Fibroblast of skin of right quadriceps (primary cell): Measurements from ENCODE around the gene CHTF8.
"Not testable (repeated sequence)": the region's sequence is repeated elsewhere in the genome, so short reads cannot be mapped to it uniquely, and the experiment has no call there.

Experiments
- DNase-seq: peaks from one replicate; pipeline ENCODE4 v3.0.0-alpha.2; 2013

Gene CHTF8

DNA sequence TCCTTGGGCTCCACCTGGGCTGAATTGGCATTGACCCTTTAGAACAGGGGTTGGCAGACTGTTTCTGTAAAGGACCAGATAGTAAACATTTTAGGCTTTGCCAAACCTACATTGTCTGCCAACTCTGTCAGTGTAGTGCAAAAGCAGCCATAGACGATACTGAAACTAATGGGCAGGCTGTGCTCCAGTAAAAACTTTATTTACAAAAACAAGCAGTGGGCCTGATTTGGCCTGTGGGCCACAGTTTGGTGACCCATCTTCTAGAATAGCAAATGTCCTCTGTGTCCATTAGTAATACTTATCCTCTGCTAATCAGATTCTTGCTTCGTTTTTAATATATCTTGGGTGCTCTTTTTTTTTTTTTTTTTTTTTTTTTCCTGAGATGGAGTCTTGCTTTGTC lies 6.2 kb upstream of the CHTF8 start:
- no peak for DNase-seq

DNA sequence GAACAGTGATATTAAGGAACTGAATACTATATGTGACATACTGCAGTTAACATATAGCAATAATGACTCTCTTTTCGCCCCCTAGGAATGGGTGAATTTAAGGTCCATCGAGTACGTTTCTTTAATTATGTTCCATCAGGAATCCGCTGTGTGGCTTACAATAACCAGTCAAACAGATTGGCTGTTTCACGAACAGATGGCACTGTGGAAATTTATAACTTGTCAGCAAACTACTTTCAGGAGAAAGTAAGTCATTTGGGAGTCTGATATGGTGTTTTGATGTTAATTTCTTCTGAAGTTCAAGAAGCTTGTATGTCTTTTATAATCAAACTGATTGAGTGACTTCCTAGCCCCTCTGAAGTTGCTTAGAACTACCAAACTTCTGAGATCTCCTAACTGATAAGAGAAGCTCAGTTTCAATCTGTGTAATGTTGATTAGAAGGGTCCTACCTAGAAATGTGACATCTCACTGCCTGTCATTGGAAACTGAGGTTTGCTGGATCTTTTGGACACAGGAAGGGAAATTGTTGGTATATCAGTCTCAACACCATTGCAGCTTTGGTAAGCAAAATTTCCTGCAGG lies 1.1 kb upstream of the CHTF8 start:
- no peak for DNase-seq

DNA sequence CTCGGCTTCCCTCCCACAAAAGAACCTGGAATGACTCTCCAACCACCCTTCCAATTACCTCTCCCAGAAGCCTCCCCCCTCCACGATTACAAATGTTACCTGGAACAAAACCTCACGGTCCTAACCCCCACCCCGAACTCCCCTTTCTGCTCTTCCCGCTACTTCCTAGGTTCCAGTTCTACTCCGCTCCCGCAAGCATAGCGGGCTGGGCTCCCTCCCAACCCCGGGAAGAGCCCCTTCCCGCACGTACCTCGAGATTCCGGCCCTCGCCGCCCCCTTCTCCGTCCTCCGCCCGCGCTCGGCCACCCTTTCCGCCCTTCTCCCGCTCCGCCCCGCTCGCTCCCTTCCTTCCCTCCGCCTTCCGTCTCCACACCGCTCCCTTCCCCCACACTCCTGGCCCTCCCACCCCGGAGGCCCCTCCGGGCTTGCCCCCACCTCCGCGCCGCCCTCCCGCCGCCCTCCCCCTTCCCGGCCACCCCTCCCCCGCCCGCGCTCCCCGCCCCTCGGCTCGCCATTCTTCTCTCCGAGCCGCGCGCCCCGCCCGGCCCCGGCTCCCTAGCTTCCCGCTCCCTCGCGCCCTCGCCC lies 457 bp downstream of the CHTF8 start:
- peak; percentile 87 for DNase-seq

DNA sequence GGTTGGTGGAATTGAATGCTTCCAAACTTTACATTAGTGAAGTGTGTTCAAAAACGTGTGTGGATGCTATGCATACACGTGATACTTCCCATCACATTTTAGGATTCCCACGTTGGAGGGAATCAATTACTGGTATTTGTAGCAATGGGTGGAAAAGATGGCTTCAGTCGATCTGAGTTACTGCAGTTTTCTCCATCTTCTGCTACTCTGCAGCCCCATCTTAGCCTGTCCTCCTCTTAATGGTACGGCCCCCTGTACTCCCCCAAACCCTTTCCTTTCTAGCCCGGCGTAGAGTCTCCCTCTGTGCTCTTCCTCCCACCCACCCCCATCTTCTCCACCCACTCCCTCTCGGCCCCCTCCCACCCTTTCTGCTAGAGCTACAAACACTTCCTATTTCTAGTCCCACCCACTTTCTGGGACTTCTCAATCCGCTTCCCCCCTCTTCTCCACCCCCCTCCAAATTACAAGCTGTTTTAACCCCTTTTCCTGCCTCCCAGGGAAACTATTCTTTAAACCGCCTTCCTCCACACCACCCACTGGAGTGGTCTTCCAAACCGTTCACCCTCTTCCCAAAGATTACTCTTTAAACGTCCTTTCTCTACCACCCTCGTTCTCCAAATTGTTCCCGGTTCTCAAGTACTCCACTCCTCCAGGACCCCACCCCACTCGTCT lies 1.1 kb downstream of the CHTF8 start:
- peak; percentile 44 for DNase-seq

DNA sequence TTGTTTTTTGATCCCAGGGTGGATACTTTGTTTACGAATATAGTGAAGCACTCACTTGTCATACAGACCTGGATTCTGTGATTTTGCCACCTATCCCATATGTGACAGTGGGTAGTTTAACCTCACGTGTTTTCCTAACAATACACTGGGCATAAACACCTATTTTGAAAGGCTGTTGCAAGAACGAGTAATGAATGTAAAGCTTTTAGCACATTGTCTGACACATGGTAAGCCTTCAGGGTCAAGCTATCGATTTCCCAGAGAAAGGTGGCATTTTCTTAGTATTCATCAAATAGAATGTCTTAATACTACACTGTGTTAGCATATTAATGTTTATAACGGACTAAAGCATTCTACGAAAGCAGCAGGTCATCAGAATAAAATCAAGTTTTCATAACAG lies 1.9 kb downstream of the CHTF8 start:
- no peak for DNase-seq

DNA sequence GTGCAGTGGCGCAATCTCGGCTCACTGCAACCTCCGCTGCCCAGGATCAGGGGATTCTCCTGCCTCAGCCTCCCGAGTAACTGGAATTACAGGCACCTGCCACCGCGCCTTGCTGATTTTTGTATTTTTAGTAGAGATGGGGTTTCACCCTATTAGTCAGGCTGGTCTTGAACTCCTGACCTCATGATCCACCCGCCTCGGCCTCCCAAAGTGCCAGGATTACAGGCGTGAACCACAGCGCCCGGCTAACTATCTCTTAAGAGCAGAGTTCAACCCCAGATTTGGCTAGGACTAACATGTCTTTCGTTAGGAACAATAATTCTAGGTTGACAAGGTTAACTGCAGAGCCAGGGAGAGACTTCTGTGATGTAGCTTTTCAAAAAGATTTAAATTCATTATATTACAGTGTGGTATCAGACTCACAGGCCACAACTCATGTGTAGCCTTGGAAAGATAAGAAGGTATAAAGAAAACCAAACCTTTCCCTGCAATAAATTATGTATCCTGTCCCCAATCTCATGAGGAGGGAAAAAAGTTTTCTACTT lies 4.3 kb downstream of the CHTF8 start:
- no peak for DNase-seq

DNA sequence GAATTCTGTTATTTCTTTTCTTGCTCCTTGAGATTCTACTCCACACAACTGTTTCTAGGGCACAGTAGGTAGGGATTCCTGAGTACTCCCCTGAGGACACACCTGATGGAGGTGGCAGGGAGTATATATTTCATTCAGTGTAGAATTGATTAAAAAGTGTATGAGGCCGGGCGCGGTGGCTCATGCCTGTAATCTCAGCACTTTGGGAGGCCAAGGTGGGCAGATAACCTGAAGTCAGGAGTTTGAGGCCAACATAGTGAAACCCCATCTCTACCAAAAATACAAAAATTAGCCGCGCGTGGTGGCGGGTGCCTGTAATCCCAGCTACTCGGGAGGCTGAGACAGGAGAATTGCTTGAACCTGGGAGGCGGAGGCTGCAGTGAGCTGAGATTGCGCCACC lies 5.6 kb downstream of the CHTF8 start:
- DNase-seq = not testable (repeated sequence)

DNA sequence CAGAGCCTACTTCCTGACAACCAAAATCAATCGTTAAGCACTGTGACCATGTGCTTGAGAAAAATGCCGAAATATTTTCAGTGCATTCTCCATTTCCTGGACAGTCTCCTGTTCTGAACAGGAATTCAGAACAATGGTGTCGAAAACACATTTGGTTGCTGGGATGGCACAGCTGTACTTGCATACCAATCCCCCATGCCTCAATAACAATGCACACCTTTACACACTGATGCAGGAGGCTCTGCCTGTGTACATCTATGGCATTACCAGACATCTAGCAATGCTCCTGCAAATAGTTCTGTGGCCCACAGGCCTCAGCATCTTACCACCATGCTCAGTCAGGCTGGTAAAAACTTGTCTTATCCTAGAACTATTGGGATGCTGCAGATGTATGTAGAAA lies 6.2 kb downstream of the CHTF8 start:
- DNase-seq = no peak

DNA sequence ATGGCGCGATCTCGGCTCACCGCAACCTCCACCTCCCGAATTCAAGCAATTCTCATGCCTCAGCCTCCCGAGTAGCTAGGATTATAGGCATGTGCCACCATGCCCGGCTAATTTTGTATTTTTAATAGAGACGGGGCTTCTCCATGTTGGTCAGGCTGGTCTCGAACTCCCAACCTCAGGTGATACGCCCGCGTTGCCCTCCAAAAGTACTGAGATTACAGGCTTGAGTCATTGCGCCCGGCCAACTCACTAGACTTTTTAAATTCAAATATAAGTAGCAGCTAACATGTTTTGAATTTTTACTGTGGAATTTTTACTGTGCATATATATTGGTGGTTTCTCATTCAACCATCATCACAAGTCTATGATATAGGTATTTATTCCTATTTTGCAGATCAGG lies 7.4 kb downstream of the CHTF8 start:
- not testable (repeated sequence) for DNase-seq

DNA sequence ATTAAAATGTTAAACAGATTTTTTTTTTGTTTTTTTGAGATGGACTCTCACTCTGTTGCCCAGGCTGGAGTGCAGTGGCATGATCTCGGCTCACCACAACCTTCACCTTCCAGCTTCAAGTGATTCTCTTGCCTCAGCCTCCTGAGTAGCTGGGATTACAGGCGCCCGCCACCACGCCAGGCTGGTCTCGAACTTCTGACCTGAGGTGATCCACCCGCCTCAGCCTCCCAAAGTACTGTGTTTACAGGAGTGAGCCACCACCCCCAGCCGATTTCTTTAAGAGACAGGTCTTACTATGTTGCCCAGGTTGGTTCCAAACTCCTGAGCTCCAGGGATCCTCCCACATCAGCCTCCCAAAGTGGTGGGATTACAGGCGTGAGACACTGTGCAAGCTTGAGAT lies 8.0 kb downstream of the CHTF8 start:
- not testable (repeated sequence) for DNase-seq

DNA sequence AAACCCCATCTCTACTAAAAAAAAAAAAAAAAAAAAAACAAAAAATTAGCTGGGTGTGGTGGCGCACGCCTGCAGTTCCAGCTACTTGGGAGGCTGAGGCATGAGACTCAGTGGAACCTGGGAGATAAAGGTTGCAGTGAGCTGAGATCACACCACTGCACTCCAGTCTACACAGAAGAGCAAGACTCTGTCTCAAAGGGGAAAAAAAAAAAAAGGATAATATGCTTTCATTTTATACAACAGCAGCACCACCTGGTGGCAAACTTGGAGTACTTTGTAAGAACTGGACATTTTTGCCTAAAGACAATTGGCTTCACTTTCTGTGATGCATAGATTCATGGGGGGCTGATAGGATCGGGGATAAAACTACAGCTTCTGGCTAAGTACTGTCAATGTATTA lies 8.5 kb downstream of the CHTF8 start:
- peak; percentile 74 for DNase-seq

DNA sequence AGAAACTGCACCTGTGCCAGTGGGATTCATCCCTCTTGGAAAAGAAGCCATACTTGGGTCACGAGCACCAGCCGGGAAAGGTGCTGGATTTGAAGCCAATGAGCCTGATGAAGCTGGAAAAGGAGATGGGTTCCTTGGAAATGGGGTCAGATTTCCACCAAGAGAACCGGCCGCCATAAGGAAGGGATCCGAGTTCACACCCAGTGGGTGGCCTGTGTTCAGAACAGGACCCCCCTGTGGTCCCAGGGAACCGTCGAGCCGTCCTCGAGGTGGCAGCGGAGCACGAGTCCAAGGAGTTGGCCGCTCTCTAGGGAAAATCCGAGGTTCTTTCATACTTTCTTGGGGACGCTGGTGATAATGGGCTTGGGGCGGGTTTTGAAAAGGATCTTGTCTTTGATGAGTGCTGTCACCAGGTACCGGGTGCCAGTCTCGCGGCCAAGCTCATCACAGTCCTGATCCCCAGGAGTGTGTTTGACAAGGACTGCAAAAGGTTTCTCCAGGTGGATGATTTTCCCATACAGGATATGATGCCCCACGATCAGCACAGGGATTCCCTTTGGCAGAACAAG lies 12.2 kb downstream of the CHTF8 start:
- no peak for DNase-seq

DNA sequence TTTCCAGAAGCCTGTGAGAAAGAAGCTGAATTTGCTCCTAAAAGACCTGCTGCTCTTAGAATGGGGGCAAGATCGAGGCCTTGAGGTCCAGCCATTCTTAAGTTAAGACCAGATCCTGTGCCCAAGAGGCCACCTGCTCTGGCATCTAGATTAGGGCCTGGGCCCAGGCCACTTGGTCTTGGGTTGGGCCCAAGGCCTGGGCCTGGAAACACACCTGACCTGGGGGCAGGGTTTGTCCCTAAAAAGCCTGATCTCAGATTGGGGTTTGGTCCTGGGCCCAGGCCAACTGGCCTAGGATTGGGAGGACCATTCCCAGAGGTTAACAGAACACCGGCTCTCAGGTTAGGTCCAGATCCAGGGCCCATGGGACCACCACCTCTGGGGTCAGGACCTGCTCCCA lies 12.9 kb downstream of the CHTF8 start:
- DNase-seq = no peak

DNA sequence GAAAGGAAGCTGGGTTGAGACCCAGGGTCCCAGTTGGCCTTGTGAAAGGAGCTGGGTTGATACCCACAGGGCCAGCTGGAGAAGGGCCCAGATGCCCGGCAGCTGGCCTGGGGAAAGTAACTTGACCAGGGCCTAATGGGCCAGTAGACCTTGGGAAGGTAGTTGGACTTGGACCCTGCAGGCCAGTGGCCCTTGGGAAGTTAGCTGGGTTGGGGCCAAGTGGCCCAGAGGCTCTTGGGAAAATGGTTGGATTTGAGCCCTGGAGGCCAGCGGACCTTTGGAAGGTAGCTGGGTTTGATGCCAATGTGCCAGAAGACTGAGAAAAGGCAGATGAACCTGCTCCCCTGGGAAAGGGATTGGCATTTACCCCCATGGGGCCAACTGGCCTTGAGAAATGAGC lies 13.4 kb downstream of the CHTF8 start:
- no peak for DNase-seq

DNA sequence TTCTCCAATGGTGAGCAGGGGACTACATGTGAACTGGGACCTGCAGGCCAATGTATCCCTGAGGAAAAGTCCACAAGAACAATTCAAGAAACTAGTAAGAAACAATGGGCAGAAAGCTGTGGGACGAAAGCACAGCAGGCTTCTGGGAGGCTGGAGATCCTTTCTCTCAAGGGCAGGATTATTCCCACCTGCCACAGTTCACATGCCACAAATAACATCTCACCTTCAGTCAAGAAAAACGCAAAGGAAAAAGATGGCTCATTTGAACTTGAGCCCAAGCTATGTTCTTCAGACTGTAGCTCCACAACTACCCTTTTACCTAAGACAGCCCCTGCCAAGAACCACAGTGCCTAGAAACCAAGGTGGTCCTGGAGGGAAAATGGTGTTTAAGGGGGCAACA lies 13.9 kb downstream of the CHTF8 start:
- no peak for DNase-seq

DNA sequence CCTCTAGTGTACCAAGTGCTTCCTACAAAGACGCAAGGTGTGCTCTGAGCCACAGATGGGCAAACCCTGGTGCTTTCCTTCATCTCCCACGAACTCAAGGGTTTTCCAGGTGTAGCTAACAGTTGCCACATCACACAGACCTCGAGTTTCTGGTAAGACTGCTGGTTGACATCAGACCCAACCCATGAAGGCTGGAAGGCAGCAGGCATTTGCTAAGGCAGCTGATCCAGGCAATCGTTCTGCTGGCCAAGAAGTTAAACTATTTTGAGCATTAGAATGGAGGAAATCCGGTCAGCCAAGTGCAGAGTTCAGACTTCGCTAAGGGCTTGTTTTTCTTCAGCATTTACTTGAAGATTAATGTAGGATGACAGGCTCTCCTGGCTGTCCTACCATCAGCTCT lies 15.5 kb downstream of the CHTF8 start:
- DNase-seq = no peak

DNA sequence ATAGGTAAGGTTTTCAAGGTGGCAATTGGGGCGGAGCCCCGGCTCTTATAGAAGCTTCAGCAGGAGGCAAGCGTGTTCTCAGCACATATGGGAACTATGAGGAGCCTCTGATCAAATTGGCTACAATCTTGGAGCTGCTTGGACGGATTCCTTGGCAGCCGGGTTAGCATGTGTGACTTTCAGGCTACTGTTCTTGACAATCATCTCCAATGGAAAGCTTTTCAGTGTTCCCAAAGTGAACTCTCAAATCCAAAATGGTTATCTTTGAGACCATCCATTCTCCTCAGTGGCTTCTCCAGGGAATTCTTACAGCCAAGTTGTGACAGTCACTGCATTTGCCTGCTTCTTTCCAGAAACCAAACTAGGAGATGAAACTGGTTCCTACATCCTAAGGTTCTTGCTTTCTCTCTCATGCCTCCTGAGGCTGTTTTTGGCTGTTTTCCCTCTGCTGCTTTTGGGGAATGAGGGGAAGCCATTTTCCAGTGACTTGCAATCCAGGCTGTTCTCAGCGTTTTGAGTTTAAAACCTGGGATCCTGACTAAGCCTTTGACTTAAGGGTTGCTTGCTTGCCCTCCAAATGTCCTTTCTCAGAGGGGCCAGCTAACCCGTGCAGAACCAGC lies 16.0 kb downstream of the CHTF8 start:
- DNase-seq = no peak

DNA sequence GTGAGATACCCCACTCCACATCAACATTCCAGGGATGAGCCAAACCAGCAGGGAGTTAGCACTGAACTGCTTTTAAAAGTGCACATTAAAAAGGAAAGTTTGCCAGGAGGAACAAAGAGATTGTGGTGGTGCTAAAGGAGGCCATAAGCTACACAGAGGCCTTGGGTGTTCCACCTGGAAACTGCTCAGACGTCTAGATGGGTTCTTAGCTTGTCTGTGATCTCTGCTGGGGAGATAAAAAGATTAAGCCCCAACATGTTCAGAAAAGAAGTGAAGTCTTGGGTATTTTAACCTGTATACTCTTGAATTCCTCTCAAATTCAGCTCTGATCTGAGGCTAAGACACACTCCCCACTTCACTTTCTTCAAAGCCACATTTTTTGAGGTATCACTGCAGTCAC lies 16.6 kb downstream of the CHTF8 start:
- no peak for DNase-seq

DNA sequence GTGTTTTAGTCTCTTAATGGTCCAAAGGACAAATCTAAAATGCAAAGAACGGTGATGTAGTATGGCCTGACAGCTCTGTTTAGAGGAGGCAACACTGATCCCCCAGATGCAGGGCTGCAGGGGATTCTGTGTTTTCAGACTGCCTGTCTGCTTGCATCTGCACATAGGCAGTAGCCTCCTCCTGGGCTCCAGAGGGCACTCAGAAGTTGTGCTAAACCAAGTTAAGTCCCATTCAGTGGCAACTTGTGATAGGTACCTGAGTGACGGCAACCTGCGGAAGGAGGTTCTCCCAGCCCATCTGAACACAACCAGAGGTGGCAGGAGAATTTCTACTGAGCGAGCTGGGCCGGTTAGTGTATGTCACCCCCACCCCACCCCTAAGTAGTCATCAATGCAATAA lies 17.0 kb downstream of the CHTF8 start:
- no peak for DNase-seq

DNA sequence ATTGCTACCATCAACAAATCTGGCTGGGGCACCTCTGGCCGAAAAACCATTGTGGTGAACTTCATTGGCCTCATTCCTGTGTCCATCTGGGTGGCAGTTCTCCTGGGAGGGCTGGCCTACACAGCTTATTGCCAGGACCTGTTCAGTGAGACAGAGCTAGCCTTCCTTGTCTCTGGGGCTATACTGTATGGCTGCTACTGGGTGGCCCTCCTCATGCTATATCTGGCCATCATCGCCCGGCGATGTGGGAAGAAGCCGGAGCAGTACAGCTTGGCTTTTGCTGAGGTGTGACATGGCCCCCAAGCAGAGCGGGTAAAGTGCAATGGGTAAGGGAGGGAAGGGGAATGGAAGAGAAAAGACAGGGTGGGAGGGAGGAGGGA lies 17.4 kb downstream of the CHTF8 start:
- DNase-seq = no peak

DNA sequence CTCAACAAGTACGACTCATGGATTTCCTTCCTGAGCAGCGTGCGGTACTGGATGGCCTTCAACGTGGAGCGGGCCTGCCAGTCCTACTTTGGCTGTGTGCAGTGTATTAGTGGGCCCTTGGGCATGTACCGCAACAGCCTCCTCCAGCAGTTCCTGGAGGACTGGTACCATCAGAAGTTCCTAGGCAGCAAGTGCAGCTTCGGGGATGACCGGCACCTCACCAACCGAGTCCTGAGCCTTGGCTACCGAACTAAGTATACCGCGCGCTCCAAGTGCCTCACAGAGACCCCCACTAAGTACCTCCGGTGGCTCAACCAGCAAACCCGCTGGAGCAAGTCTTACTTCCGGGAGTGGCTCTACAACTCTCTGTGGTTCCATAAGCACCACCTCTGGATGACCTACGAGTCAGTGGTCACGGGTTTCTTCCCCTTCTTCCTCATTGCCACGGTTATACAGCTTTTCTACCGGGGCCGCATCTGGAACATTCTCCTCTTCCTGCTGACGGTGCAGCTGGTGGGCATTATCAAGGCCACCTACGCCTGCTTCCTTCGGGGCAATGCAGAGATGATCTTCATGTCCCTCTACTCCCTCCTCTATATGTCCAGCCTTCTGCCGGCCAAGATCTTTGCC lies 17.9 kb downstream of the CHTF8 start:
- no peak for DNase-seq

DNA sequence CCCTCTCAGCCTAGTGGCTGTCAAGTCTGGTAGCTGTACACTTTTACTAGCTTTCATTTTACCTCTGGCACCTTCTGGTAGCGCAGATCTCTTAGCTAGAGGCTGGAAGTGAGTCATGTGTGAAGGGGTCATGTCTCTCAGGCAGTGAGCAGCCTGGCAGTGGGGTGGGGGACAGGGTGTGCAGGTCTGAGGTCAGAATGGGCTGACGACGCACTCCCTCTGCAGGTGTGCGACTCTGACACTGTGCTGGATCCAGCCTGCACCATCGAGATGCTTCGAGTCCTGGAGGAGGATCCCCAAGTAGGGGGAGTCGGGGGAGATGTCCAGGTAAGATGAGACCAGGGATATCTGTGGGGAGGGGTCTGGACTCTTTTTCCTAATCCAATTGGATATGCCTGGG lies 19.2 kb downstream of the CHTF8 start:
- DNase-seq = no peak
